ENCODE data around the gene ODAD2.
"Not testable (repeated sequence)": the region's sequence is repeated elsewhere in the genome, so short reads cannot be mapped to it uniquely, and the experiment has no call there.

ODAD2 gene

DNA sequence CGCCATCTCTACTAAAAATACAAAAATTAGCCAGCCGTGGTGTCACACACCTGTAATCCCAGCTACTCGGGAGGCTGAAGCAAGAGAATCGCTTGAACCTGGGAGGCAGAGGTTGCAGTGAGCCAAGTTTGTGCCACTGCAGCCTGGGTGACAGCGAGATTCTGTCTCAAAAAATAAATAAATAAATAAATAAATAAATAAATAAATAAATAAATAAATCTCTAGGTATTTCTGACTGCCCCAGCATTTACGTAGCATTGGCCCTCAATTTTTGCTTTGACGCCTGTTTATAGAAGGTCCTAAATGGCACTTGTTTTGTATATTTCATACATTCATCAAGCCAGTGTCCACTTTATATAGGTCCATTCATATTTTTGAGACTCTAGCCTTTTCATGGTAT is 28.9 kb downstream of the ODAD2 start:
- not testable (repeated sequence) for DNase-seq (ENCODE audit: low spot score)

DNA sequence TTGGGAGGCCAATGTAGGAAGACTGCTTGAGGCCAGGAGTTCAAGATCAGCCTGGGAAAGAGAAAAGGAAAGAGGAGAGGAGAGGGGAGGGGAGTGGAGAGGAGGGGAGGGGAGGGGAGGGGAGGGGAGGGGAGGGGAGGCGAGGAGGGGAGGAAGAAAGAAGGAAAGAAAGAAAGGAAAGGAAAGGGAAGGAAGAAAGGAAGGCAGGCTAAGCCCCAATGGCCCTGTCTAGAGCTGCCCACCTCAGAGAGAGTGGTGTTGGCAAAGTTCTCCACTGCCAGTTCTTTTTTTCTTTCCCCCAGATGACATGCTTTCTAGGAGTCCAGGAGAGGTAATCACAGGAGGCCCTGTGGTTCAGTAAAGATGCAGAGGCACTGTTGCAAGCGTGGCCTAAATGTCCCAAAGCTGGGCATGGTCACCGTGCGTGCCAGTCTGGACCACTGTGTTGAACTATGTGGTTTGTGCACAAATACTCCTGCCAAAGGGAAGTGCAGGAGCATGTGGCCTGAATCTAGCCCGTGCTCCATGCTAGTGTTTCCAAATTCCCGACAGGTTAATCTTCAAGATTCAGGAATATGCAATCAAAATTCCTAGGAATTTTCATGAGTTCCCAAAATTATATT is 39.7 kb downstream of the ODAD2 start:
- DNase-seq (ENCODE audit: low spot score): no peak

DNA sequence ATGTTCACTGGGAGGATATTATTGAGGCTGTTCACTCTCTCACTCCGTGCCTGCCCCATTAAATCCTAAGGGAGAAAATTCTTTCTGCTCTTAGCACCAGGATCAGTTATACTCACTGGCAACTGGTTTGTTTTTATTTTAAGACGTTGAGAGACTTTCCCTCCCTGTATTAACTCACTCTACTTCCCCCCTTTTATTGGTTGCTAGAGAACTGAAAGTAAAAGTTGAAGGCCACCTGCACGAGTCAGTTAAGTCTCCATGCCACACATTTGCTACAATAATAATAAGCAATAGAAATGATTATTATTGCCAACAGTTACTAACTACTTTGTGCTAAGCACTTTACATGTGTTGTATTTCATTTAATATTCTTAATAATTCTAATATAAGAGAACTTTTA is 40.5 kb downstream of the ODAD2 start:
- DNase-seq (ENCODE audit: low spot score): not testable (repeated sequence)

DNA sequence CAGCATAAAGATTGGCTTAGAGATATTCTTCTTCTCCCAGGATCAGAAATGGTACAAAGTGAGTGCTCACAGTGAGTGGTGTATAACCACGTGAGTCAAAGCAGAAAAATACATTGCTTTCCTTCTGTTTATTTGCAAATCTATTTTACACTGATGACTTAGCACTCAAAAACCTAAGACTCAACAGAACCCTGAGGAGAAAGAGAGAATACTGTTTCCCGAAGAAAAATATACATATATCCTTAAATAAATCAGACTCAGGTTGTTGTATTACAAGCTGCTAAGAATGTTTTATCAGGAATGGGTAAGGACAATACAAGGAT is 48.7 kb downstream of the ODAD2 start:
- DNase-seq (ENCODE audit: low spot score): no peak

DNA sequence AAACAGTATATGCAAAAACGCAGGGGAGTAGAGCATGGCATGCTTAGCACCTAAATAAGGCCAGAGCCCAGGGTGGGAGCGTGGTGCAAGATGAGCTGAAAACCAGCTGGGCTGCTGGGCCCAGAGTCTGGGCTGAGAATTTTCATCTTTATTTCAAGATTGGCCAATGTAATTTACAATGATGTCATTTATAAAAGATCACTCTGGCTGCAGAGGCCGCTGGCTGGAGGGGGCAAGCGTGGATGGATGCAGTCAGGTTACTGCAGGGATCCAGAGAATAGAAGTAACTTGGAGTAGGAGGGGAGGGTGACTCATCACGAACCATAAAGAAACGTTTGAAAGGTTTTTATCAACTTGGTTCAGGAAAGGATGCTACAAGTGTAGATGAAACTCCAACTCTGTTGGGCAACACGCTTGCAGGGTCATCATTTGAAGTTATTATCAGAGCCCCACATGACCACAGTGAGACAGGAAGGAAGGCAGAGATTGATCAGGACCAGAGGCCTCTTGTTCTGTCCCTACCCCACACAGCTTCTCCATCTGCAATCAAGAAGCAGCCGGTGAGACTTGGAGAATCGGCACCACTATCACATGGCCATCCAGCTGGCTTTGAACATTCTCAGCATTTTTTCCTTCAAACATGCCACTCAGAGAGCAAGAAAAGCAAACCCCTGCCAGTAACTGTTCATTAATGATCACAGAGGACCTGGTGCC is 49.2 kb downstream of the ODAD2 start:
- DNase-seq (ENCODE audit: low spot score): no peak

DNA sequence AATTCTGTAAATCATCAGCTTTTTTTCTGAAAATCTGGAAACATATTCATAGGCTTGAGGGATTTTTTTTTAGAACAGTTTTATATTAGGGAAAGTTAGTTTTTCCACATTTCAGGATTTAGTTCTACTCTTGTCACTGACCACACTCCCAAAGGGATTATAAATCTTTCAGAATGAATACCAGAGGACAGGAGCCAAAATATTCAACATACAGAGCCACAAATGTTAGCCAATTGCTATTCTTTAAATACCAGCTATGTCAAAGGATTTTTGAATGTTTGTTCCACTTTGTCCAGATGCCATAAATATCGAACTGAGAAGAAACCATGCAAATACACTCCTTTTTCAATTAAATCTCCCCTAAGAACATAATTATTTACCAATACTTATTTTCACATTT is 50.7 kb downstream of the ODAD2 start:
- peak; percentile 46 for DNase-seq (ENCODE audit: low spot score)

DNA sequence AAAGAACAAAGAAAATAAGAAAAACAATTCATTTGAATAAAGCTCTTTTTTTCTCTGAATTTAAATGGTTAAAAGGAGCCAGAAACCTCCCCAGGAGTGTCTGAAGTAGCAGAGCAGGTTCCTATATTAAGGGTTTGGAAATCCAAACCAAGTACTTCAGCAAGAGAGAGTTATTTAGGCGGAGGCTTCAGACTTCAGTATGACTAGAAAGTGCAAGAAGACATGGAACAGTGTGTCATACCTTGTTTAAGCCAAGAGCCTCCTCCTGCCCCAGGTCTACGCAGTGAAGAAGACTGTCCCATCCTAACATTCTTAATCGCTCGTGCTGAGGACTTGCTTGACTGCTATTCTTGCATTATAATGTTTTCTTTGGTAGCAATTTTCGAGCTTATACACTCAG is 51.3 kb downstream of the ODAD2 start:
- no peak for DNase-seq (ENCODE audit: low spot score)

DNA sequence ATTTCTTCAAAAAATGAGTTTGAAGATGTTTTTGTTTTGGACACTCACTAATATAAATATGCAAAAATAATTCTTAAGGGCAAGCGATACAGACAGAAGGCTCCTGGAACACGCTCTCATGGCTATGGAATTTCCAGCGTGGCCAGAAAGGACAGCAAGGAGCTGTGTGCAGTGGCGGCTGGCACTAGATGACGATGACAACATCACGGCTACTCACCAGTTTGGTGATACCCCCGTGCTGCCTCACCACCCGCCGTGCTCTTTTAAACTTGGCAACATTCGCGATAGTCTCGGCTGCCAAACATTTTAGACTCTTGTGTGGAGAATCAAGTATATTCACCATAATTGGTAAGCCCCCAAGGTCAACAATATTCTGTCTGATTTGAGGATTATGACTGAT is 54.9 kb downstream of the ODAD2 start:
- DNase-seq (ENCODE audit: low spot score): no peak

DNA sequence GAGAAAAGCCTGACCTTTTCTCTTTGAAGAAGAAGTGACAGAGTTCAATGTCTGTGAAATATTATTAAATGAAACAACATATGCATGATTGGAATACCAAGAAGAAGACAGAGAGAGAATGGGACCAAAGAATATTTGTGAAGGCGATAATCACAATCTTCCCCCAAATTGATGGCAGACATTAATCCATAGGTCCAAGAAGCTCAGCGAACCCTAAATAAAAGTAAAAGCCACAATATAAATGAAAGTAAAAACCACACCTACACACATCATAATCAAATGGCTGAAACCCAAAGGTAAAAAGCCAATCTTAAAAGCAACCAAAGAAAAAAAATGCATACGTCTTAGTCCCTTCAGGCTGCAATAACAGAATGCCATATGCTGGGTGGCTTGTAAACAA is 84.0 kb downstream of the ODAD2 start:
- no peak for DNase-seq (ENCODE audit: low spot score)

DNA sequence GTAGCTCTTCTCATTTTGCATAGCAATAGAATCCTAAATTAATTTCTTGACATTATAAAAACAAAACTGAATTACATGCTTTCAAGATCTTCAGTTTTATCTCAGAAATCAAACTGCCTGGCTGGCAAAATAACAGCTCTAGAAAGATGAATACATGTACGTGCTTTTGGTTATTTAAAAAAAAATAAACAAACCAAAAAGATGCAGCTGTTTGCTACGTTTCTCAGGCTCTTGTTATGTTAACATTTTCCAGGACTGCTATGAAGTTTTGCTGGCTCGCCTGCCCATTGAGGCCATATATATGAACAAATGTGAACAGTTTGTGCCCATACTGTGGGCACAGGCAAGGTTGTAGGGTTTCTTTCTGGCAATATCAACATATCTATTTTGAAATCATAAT is 86.6 kb downstream of the ODAD2 start:
- no peak for DNase-seq (ENCODE audit: low spot score)

DNA sequence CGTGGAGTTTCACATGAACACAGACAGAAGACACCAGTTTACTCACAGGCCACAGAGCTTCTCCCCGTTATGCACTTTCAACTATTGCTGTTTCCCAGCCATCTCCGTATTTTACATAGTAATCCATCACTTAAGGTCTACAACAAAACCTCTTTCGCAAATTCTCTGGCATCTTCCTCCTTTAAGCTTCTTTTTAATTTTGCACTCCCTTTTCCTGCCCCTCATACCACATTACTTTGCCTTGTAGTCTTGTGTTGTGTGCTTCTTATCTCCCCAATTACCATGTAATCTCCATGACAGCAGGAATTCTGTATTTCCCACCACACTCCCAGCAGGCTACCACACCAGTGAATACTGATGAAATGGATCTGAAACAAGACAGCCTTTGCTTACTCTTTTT is 87.3 kb downstream of the ODAD2 start:
- no peak for DNase-seq (ENCODE audit: low spot score)

DNA sequence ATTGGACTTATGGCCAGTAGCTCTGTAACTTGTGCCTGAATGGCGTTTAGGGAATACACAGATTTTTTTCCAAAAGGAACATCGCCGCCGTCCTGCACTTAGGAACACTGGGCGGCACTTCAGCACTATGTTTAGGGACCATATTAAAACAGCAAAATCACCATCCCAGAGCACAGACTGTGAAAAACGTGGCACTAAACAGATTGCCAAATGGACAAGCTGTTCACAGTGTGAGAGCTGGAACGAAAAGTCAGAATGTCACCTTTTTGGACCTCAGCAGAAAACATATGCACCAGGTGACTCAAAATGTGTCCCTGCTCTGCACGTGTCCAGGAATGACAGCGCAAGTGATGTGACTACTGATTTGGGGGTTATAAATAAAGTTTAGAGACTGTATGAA is 87.9 kb downstream of the ODAD2 start:
- DNase-seq (ENCODE audit: low spot score): no peak

DNA sequence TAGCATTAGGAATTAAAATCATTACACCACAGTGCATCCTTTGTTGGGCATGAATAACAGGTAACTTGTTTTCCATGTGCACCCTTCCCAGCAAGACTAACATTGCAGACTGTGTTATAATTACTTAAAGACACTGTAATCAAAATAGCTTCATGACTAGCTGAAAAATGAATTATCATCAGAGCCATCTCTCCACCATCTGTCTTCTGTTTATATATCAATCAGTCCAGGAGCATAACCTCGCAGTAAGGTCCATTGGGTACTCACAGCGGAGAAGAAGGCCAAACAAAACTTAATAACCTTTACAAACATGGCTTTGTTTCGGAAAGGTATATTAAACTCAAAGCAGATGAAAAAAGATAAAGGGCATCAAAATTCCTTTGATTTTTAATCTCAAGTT is 90.6 kb downstream of the ODAD2 start:
- no peak for DNase-seq (ENCODE audit: low spot score)

DNA sequence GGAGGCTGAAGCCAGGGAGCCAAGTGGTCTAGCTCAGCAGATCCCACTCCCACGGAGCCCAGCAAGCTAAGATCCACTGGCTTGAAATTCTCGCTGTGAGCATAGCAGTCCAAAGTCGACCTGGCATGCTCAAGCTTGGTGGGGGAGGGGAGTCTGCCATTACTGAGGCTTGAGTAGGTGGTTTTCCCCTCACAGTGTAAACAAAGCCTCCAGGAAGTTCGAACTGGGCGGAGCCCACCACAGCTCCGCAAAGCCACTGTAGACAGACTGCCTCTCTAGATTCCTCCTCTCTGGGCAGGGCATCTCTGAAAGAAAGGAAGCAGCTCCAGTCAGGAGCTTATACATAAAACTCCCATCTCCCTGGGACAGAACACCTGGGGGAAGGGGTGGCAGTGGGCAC is 99.4 kb downstream of the ODAD2 start:
- not testable (repeated sequence) for DNase-seq (ENCODE audit: low spot score)

DNA sequence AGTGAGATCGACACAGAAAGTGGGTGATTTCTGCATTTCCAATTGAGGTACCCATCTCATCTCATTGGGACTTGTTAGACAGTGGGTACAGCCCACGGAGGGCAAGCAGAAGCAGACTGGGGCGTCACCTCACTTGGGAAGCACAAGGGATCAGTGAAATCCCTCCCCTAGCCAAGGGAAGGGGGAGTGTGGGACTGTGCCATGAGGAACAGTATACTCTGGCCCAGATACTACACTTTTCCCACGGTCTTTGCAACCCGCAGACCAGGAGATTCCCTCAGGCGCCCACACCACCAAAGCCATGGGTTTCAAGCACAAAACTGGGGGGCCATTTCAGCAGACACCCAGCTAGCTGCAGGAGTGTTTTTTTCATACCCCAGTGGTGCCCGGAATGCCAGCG is 99.8 kb downstream of the ODAD2 start:
- DNase-seq (ENCODE audit: low spot score): no peak

DNA sequence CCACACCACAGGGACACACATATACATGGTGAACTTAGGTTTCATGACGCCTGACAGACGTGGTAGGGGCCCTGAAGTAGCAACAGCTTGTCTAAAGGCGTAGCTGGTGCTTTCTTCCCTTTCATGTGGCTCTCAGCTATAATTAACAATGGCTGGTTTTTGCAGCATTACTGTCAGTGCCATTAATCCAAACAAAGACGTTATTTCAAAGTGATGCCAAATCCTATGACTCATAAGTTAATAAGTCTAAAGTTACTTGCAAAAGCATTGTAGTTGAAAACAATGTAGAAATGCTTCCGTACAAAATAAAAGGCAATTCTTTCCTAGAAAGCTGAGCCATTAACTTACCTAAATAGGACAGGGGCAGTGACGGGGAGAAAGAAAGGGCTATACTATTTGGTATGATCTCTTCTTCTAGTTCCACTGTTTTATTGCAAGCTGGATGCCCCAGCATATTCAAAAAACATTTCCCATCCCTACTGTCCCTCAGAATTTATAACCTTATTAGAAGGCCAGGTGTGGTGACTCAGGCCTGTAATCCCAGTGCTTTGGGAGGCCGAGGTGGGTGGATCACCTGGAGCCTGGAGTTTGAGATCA is 105.4 kb downstream of the ODAD2 start:
- DNase-seq (ENCODE audit: low spot score): peak; percentile 4

DNA sequence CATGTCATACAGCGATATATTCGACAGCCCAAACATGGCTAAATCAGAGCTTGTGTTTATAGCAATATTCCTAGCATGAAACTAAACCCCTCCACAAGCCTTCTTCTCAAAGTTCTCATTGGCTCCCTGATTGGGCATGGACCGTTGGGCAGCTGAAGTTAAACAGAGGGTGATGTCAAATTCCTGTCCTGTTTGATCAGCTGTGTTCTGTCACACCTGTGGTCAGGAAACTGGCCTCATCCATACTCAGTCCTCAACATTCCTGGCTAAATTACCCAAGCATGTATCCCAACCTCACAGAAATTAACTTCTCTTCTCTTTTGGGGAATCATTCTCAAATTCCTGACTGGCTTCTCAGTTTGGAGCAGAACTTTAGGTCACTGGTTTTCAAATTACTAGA is 107.9 kb downstream of the ODAD2 start:
- no peak for DNase-seq (ENCODE audit: low spot score)

DNA sequence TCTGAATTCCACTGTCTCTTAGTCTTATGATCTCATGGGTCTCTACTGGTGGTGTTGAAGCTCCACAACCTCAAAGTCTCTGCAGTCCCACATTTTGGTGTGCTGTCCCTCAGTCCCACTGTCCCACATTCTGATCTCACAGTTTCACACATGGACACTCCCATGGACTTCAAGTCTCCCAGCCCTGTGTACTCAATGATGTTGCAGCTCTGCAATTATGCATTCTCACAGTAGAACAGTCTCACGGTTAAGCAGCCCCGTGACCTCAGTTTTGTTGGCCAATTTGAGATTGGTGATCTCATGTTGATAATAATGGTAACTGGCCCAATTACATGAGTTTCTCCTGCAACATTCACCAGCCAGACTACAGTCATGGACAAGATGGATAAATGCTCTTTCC is 109.4 kb downstream of the ODAD2 start:
- no peak for DNase-seq (ENCODE audit: low spot score)

DNA sequence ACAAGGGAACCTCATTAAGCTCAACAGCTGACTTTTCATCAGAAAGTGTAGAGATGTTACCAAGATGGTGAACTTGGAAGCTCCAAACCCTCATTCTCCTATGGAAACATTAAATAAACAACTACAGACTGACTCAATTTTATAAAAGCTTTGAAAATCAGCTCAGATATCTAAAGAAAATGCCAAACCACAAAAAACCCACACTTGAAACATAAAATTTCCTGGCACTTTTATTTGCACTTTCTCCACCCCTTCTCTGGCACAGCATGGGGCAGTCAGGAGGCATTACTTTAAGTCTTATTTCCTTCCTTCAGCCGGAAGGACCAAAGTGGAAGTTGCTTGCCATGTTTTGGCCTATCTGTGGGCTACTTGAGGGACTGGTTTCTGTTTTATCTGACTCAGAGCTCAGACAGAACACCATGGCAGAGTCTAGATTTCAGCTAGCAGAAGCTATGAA is 114.7 kb downstream of the ODAD2 start:
- DNase-seq (ENCODE audit: low spot score): no peak

DNA sequence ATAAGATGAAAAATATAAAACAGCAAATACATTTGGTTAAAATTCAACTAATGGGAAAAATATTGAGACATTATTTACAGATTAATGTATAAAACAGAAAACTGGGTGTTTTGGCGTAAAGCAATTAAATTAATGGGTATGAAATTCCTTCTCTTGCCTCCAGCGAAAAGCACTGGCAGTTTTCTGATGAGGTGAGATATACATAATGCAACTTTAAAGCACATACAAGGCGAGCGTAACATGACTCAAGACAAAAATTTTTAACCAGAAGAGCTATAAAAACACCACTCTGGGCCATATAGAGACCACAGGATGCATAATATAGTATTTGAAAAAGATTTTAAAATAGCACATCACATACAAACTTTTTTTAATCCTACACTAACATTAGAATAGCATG is 120.6 kb downstream of the ODAD2 start:
- DNase-seq (ENCODE audit: low spot score): no peak

DNA sequence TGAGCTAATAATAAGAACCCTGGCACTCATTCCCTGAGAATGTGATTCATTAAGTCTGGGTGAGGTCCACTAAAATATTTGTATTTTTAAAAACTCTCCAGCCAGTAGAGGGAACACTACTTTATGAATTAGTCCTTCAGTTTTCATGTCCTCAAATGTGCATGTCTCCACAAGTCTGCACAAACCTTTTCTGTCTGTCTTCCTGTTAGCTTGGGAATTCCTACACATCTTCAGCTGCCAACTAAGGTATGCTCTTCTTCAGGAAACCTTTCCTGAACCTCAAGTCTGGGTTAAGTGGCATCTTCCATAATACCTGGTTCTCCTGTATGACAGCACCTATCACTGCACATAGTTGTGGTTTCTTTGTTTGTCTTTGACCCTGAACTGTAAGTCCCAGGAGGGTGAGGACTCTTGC is 133.7 kb downstream of the ODAD2 start:
- peak; percentile 47 for DNase-seq (ENCODE audit: low spot score)

DNA sequence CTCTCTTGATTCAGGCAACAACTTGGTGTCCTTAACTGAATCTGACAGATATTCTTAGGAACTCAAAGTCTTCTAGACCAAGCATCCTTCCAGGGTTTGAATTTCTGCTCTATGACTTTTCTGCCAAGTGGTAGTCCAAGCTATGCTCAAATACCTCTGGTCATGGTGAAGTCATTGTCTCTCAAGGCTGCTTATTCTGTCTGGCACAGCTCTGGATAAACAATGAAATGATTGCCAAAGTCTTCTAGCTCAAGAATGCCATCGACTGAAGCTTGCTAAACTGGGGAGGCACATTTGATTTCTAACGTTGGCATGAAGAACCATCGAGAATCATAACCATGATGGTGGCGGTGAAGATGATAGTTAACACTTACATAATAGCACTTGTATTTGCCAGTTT is 137.1 kb downstream of the ODAD2 start:
- DNase-seq (ENCODE audit: low spot score): no peak

DNA sequence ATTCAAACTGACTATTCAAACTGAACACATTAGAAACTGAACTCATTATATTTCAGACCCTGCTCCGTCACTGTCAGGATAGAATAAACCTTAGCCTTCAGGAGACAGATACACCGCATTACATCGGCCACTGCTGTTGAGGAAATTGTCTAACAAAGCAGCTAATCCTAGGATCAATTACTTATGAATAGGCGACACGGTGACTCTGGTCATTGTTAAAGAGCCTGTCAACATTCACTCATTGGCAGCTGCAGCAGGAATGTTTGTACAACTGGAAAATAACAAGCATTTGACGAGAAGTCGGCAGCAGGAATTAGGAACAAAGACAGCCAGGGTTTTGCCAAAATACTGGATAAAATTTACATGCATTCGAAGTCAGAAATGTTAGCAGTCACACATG is 141.3 kb downstream of the ODAD2 start:
- no peak for DNase-seq (ENCODE audit: low spot score)

DNA sequence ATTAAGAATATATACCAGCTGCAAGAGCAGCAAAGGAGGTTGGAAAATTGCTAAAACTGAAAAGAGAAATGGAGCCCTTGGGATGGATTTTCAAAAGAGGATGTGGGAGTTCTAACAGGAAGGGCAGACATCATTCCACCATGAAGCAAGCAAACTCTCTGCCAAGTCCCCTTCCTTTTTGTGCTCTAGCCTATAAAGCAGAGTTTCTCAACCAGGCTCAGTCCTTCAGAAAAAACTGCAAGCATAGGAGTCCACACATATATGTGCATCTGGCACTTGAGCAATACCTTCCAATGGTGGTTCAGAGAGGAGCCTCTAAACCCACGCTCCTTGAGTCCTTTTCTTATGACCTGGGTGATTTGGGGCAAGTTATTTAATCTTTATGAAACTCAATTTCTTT is 154.7 kb downstream of the ODAD2 start:
- no peak for DNase-seq (ENCODE audit: low spot score)

Measured in GM03348 (cell line).